Activated CD8-positive, alpha-beta T cell treated with anti-CD3 and anti-CD28 coated beads for 36 hours (primary cell): ENCODE results near the gene CUBN. TPM values are rescaled to one million over a fixed set of nuclear protein-coding genes. Genes with fewer than 3 reads are reported as not detected.

ENCODE experiments used
- ATAC-seq: fragments of 200-7000 bp; cut with Tn5 transposase; one replicate; pipeline ENCODE4 v1.10.0; 2021; ENCODE audit warnings: mild to moderate bottlenecking, moderate library complexity
- CTCF ChIA-PET: fragments of 350-600 bp; sonication (Branson Sonifier 250); formaldehyde crosslinking; loops from one replicate; lab custom pipeline; 2021; ENCODE audit warnings: antibody characterized with exemption; lab: Charles Lee
- POLR2A ChIA-PET: fragments of 350-600 bp; sonication (Branson Sonifier 250); formaldehyde crosslinking; loops from one replicate; lab custom pipeline; 2021; ENCODE audit warnings: antibody characterized with exemption; lab: Charles Lee
- DNase-seq: peaks from one replicate; pipeline ENCODE4 v3.0.0-alpha.2; 2020
- H3K27ac Mint-ChIP-seq: one replicate; pipeline ENCODE4 v1.8.0; 2021; ENCODE audit warnings: mild to moderate bottlenecking, mixed read lengths
- H3K27me3 Mint-ChIP-seq: one replicate; pipeline ENCODE4 v1.8.0; 2021; ENCODE audit warnings: mixed read lengths
- H3K36me3 Mint-ChIP-seq: one replicate; pipeline ENCODE4 v1.8.0; 2021; ENCODE audit warnings: low read depth, mixed read lengths
- H3K4me1 Mint-ChIP-seq: one replicate; pipeline ENCODE4 v1.8.0; 2021; ENCODE audit warnings: low read depth, mixed read lengths
- H3K4me3 Mint-ChIP-seq: one replicate; pipeline ENCODE4 v1.8.0; 2021; ENCODE audit warnings: mild to moderate bottlenecking, moderate library complexity, mixed read lengths
- H3K9me3 Mint-ChIP-seq: one replicate; pipeline ENCODE4 v1.8.0; 2021; ENCODE audit warnings: mixed read lengths
- CTCF ChIP-seq: fragments of 200-600 bp; IDR thresholded peaks from one replicate; pipeline ENCODE4 v1.8.0; 2022; ENCODE audit warnings: antibody characterized with exemption, mild to moderate bottlenecking
- intact Hi-C: fragments of 100-400 bp; cut with micrococcal nuclease; formaldehyde crosslinking; loops from one replicate; pipeline ENCODE4 v1.10.0; 2022
- total RNA-seq, 2 experiments: library from RNA; stranded (reverse); gene quantifications; one replicate each; pipeline ENCODE4 v1.2.3, GENCODE V29; 2021

CUBN gene
- total RNA-seq, 2 experiments from 2014 or later = 0.38 to 0.65 TPM

- Mint-ChIP-seq H3K4me3 (no peak overlapping the region), H3K27me3 (no peaks in the 10 kb centered on the region), H3K9me3 (peaks cover 7% of the 10 kb centered on the region), H3K4me1 (peaks cover 2% of the 10 kb centered on the region), H3K36me3 (peaks cover 8% of the 10 kb centered on the region), H3K27ac (no peak overlapping the region)
- TF ChIP-seq CTCF = no peak
- ChIA-PET POLR2A (interaction anchor here (1.5 kb wide), 1 partner anchor 156 kb away, joined by 4 read pairs; no protein-coding TSS in a partner anchor), CTCF (no interaction called here)
- ATAC-seq (no peak), DNase-seq (no peak)
- intact Hi-C loops = no loop called here
Observed at GRCh38 chr10:17047908-17048307, 81.7 kb downstream of the CUBN start.

GRCh38 chr10:17046989-17047388, 82.6 kb downstream of the CUBN start:
- H3K4me3 Mint-ChIP-seq = no peak overlapping the region
- peaks cover 2% of the 10 kb centered on the region for H3K4me1 Mint-ChIP-seq
- ChIA-PET CTCF (interaction anchor here (1.7 kb wide), 1 partner anchor 206 kb away, joined by 3 read pairs; no protein-coding TSS in a partner anchor), POLR2A (no interaction called here)
- no peaks in the 10 kb centered on the region for H3K27me3 Mint-ChIP-seq
- TF ChIP-seq CTCF = no peak
- H3K27ac Mint-ChIP-seq = no peak overlapping the region
- H3K9me3 Mint-ChIP-seq = peaks cover 6% of the 10 kb centered on the region
- H3K36me3 Mint-ChIP-seq = peaks cover 7% of the 10 kb centered on the region
- no peak for DNase-seq
- no peak for ATAC-seq
- intact Hi-C loops = no loop called here

- no peaks in the 10 kb centered on the region for H3K27me3 Mint-ChIP-seq
- no peak overlapping the region for H3K4me3 Mint-ChIP-seq
- peaks cover 6% of the 10 kb centered on the region for H3K4me1 Mint-ChIP-seq
- ChIA-PET POLR2A (interaction anchor here (1.0 to 1.8 kb wide), 2 partner anchors 14 to 108 kb away, joined by 3 to 6 read pairs; no protein-coding TSS in a partner anchor), CTCF (no interaction called here)
- H3K36me3 Mint-ChIP-seq = no peaks in the 10 kb centered on the region
- TF ChIP-seq CTCF = no peak
- H3K27ac Mint-ChIP-seq = no peak overlapping the region
- DNase-seq = no peak
- intact Hi-C loops = no loop called here
- no peaks in the 10 kb centered on the region for H3K9me3 Mint-ChIP-seq
- ATAC-seq = no peak
Observed at GRCh38 chr10:17043586-17043985, 86.0 kb downstream of the CUBN start.

- POLR2A ChIA-PET = interaction anchor here (1.8 kb wide), 1 partner anchor 12 kb away, joined by 6 read pairs; no protein-coding TSS in a partner anchor
- TF ChIP-seq CTCF = no peak
- ATAC-seq (no peak), DNase-seq (no peak)
- Mint-ChIP-seq H3K4me1 (peaks cover 6% of the 10 kb centered on the region), H3K9me3 (no peaks in the 10 kb centered on the region), H3K4me3 (no peak overlapping the region), H3K27ac (no peak overlapping the region), H3K36me3 (no peaks in the 10 kb centered on the region), H3K27me3 (no peaks in the 10 kb centered on the region)
- CTCF ChIA-PET = no interaction called here
- intact Hi-C loops = no loop called here
Observed at GRCh38 chr10:17041626-17042520, 87.7 kb downstream of the CUBN start.

- DNase-seq (no peak), ATAC-seq (no peak)
- no peaks in the 10 kb centered on the region for H3K9me3 Mint-ChIP-seq
- H3K27me3 Mint-ChIP-seq = no peaks in the 10 kb centered on the region
- TF ChIP-seq CTCF = no peak
- H3K27ac Mint-ChIP-seq = no peak overlapping the region
- H3K4me1 Mint-ChIP-seq = peaks cover 9% of the 10 kb centered on the region
- H3K36me3 Mint-ChIP-seq = no peaks in the 10 kb centered on the region
- intact Hi-C loops = no loop called here
- ChIA-PET POLR2A (no interaction called here), CTCF (no interaction called here)
- no peak overlapping the region for H3K4me3 Mint-ChIP-seq
Observed at GRCh38 chr10:17038627-17039026, 91.0 kb downstream of the CUBN start.
